Tibial nerve (tissue), 4 donors: ENCODE measurements around the gene ARPC2.
"Not testable (repeated sequence)": the region's sequence is repeated elsewhere in the genome, so short reads cannot be mapped to it uniquely, and the experiment has no call there.

Experiments
- CTCF ChIP-seq, 5 experiments: fragments of 200-600 bp in 3 of 5; fragments of 450-650 bp in 2 of 5; sonication (generic) in 3 of 5; IDR thresholded peaks; one replicate each; pipeline ENCODE4 v1.5.1; 2016 to 2019; ENCODE audit warnings: antibody characterized with exemption in 5 of 5, mild to moderate bottlenecking in 3 of 5, moderate library complexity in 2 of 5
- EP300 ChIP-seq, 2 donors: sonication (generic); formaldehyde crosslinking; IDR thresholded peaks; one replicate each; pipeline ENCODE4 v1.6.1; 2017; ENCODE audit warnings: antibody characterized with exemption in 2 of 2, mild to moderate bottlenecking in 1 of 2
- POLR2A ChIP-seq, 2 donors: fragments of 450-650 bp; IDR thresholded peaks; one replicate each; pipeline ENCODE4 v1.6.1; 2017; ENCODE audit warnings: antibody characterized with exemption in 2 of 2, mild to moderate bottlenecking in 2 of 2, moderate library complexity in 2 of 2

GRCh38 chr2:218171744-218172143 is 45.2 kb upstream of the ARPC2 start:
- TF ChIP-seq CTCF, POLR2A, EP300 (IDR thresholded peaks at IDR 0.05): not testable (repeated sequence)
